Keratinocyte (primary cell): ENCODE results near the gene CMIP. TPM values are rescaled to one million over a fixed set of nuclear protein-coding genes. Genes with fewer than 3 reads are reported as not detected.

ENCODE experiments used
- DNase-seq: peaks from one replicate; pipeline ENCODE4 v3.0.0-alpha.2; 2011; ENCODE audit warnings: low read depth, missing footprints, low spot score
- FAIRE-seq: peaks from 2 replicates; lab custom pipeline; 2011; peaks lifted over from hg19 to GRCh38; lab: Jason Lieb, UNC
- H2AFZ ChIP-seq: 2 replicates; pipeline ENCODE4 v1.6.0; 2012; ENCODE audit warnings: low read length, control low read depth, inconsistent platforms; ENCODE audit not compliant: control insufficient read depth
- H3K27ac ChIP-seq: 2 replicates; pipeline ENCODE4 v1.5.1; 2011; ENCODE audit warnings: low read length; ENCODE audit not compliant: control insufficient read depth, insufficient read depth
- H3K27me3 ChIP-seq: 3 replicates; pipeline ENCODE4 v1.6.0; 2011; ENCODE audit warnings: low read length; ENCODE audit not compliant: control insufficient read depth, insufficient read depth; ENCODE audit errors: extremely low read depth
- H3K36me3 ChIP-seq, 2 experiments: 2 replicates in 1 of 2; 3 replicates in 1 of 2; pipeline ENCODE4 v1.5.1; 2011; ENCODE audit warnings: low read length in 2 of 2, mild to moderate bottlenecking in 1 of 2; ENCODE audit not compliant: control insufficient read depth in 2 of 2, insufficient read depth in 2 of 2; ENCODE audit errors: extremely low read depth in 1 of 2
- H3K4me1 ChIP-seq: 3 replicates; pipeline ENCODE4 v1.5.1; 2011; ENCODE audit warnings: low read length; ENCODE audit not compliant: control insufficient read depth, insufficient read depth; ENCODE audit errors: extremely low read depth
- H3K4me2 ChIP-seq: 3 replicates; pipeline ENCODE4 v1.6.0; 2011; ENCODE audit warnings: low read depth, low read length; ENCODE audit not compliant: control insufficient read depth, insufficient read depth; ENCODE audit errors: extremely low read depth
- H3K4me3 ChIP-seq, 3 experiments: fragments of 200-600 bp in 1 of 3; sonication (generic) in 1 of 3; 2 replicates in 2 of 3; 3 replicates in 1 of 3; pipeline ENCODE4 v1.5.1; 2011 to 2016; ENCODE audit warnings: low read length in 3 of 3, mild to moderate bottlenecking in 3 of 3, control low read depth in 2 of 3, inconsistent platforms in 1 of 3, low read depth in 1 of 3, mixed read lengths in 1 of 3, mixed run types in 1 of 3, moderate library complexity in 1 of 3; ENCODE audit not compliant: control insufficient read depth in 2 of 3, insufficient read depth in 2 of 3; ENCODE audit errors: extremely low read depth in 1 of 3
- H3K79me2 ChIP-seq: 2 replicates; pipeline ENCODE4 v1.6.0; 2012; ENCODE audit warnings: low read length; ENCODE audit not compliant: control insufficient read depth, insufficient read depth
- H3K9ac ChIP-seq: 3 replicates; pipeline ENCODE4 v1.6.0; 2011; ENCODE audit warnings: low read length; ENCODE audit not compliant: control insufficient read depth, insufficient read depth; ENCODE audit errors: extremely low read depth
- H3K9me1 ChIP-seq: 3 replicates; pipeline ENCODE4 v1.6.0; 2011; ENCODE audit warnings: low read length; ENCODE audit not compliant: control insufficient read depth, insufficient read depth; ENCODE audit errors: extremely low read depth
- H3K9me3 ChIP-seq: 2 replicates; pipeline ENCODE4 v1.5.1; 2012; ENCODE audit warnings: low read depth, low read length; ENCODE audit not compliant: control insufficient read depth
- H4K20me1 ChIP-seq: 3 replicates; pipeline ENCODE4 v1.6.0; 2011; ENCODE audit warnings: low read length; ENCODE audit not compliant: control insufficient read depth, insufficient read depth; ENCODE audit errors: extremely low read depth
- CTCF ChIP-seq, 3 experiments: IDR thresholded peaks in 1 of 3; conservative IDR thresholded peaks in 1 of 3; optimal IDR thresholded peaks in 1 of 3; 2 replicates in 2 of 3; 3 replicates in 1 of 3; pipeline versions ENCODE3 to v1.5.1; 2011; ENCODE audit warnings: low read length in 3 of 3, mild to moderate bottlenecking in 3 of 3, moderate library complexity in 2 of 3, control low read depth in 1 of 3, inconsistent platforms in 1 of 3; ENCODE audit not compliant: insufficient read depth in 2 of 3; ENCODE audit errors: extremely low read depth in 1 of 3
- EZH2 ChIP-seq: IDR thresholded peaks from one replicate; pipeline ENCODE4 v1.6.1; 2012; ENCODE audit warnings: inconsistent platforms, mild to moderate bottlenecking, low read length, moderate library complexity
- dilution Hi-C: fragments of 300-500 bp; cut with MboI; formaldehyde crosslinking; loops from one replicate; pipeline ENCODE4 v1.7.0; 2020; ENCODE audit warnings: low sequenced_read_pairs; ENCODE audit not compliant: extremely low pct_ligation_motif_present
- polyA plus RNA-seq, 5 experiments: library from polyadenylated mRNA; depleted of rRNA in 3 of 5; stranded (reverse) in 3 of 5; stranded (forward) in 1 of 5; unstranded in 1 of 5; fragments of >200 nt; gene quantifications; 1 replicate in 1 of 5; 2 replicates in 3 of 5; 3 replicates in 1 of 5; pipeline versions ENCODE4 v1.2.1 to v1.2.3, GENCODE V29; 2011 to 2012; ENCODE audit warnings: missing spikeins in 2 of 5, low read depth in 1 of 5, low replicate concordance in 1 of 5

CMIP gene
- polyA plus RNA-seq, 1 donor (not counting 4 experiments of a cell fraction or from before 2014, with no cell fraction given) = 5.0 TPM

GRCh38 chr16:81445143-81445961 is 744 bp downstream of the CMIP start:
- H3K79me2 ChIP-seq = peaks cover 52% of the 10 kb centered on the region
- H3K9ac ChIP-seq = peak overlapping the region; percentile 99
- no peak for TF ChIP-seq EZH2
- TF ChIP-seq CTCF (optimal IDR thresholded peaks at IDR 0.05 in 1 of 3, IDR thresholded peaks at IDR 0.05 in 1 of 3, conservative IDR thresholded peaks at IDR 0.05 in 1 of 3; ENCODE audit: extremely low read depth in 1 of 3, insufficient read depth in 2 of 3, low read length in 3 of 3) = peak in 2 of 3 experiments; percentile 11 to 22
- H3K9me3 ChIP-seq = no peaks in the 10 kb centered on the region
- peak overlapping the region; percentile 96 for H3K27ac ChIP-seq
- no peaks in the 10 kb centered on the region for H3K9me1 ChIP-seq
- H3K4me1 ChIP-seq = peaks cover 42% of the 10 kb centered on the region
- DNase-seq (no peak), FAIRE-seq (no peak)
- peak overlapping the region; percentile 100 for H3K4me2 ChIP-seq
- dilution Hi-C loops = no loop called here
- H2AFZ ChIP-seq = no peak overlapping the region
- peaks cover 0 to 8% of the 10 kb centered on the region in 2 experiments for H3K36me3 ChIP-seq
- H3K27me3 ChIP-seq = peaks cover 9% of the 10 kb centered on the region
- peak overlapping the region; percentile 86 to 100 (median 99) for H3K4me3 ChIP-seq
- H4K20me1 ChIP-seq = peaks cover 15% of the 10 kb centered on the region

- peak overlapping the region; percentile 99 for H3K9ac ChIP-seq
- H3K4me2 ChIP-seq = peak overlapping the region; percentile 100
- H3K27me3 ChIP-seq = peaks cover 4% of the 10 kb centered on the region
- dilution Hi-C loops = no loop called here
- peak; percentile 41 for FAIRE-seq
- H3K79me2 ChIP-seq = peaks cover 61% of the 10 kb centered on the region
- no peak for DNase-seq
- peak overlapping the region; percentile 86 to 100 (median 99) for H3K4me3 ChIP-seq
- peaks cover 2% of the 10 kb centered on the region for H3K9me1 ChIP-seq
- H2AFZ ChIP-seq = no peak overlapping the region
- no peaks in the 10 kb centered on the region for H3K9me3 ChIP-seq
- H3K27ac ChIP-seq = peak overlapping the region; percentile 96
- H3K4me1 ChIP-seq = peaks cover 38% of the 10 kb centered on the region
- TF ChIP-seq EZH2 (no peak), CTCF (optimal IDR thresholded peaks at IDR 0.05 in 1 of 3, IDR thresholded peaks at IDR 0.05 in 1 of 3, conservative IDR thresholded peaks at IDR 0.05 in 1 of 3; ENCODE audit: extremely low read depth in 1 of 3, insufficient read depth in 2 of 3, low read length in 3 of 3) (no peak)
- H3K36me3 ChIP-seq = peaks cover 0 to 12% of the 10 kb centered on the region in 2 experiments
- peaks cover 24% of the 10 kb centered on the region for H4K20me1 ChIP-seq
Observed at GRCh38 chr16:81445966-81446906, 1.6 kb downstream of the CMIP start.
